Stimulated activated CD8-positive, alpha-beta memory T cell treated with anti-CD3 and anti-CD28 coated beads, Interleukin-12 subunit alpha, Interleukin-12 subunit beta, amount 100 ng/mL, for 1 hour (primary cell): Measurements from ENCODE around the gene RDH12.
"Not testable (repeated sequence)": the region's sequence is repeated elsewhere in the genome, so short reads cannot be mapped to it uniquely, and the experiment has no call there.

ENCODE experiments used
- DNase-seq: peaks from one replicate; pipeline ENCODE4 v3.0.0-alpha.2; 2020; ENCODE audit warnings: low read depth

RDH12 gene

DNA sequence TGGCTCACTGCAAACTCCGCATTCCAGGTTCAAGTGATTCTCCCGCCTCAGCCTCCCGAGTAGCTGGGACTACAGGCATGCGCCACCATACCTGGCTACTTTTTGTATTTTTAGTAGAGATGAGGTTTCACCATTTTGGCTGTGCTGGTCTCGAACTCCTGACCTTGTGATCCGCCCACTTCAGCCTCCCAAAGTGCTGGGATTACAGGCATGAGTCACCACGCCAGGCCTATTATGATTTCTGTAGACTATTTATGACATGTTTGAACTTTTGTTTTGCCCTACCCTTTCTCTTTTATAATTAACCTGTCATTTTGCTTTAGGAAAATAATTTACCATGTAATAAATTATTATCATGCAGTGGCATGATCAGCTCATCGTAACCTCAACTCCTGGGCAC, at the start of gene RDH12:
RDH12 (plus strand) TSS at position 395 of the 400 bp plus-strand sequence. CDS start 20,757 bp downstream, outside the sequence.
- DNase-seq, result not testable (repeated sequence)

DNA sequence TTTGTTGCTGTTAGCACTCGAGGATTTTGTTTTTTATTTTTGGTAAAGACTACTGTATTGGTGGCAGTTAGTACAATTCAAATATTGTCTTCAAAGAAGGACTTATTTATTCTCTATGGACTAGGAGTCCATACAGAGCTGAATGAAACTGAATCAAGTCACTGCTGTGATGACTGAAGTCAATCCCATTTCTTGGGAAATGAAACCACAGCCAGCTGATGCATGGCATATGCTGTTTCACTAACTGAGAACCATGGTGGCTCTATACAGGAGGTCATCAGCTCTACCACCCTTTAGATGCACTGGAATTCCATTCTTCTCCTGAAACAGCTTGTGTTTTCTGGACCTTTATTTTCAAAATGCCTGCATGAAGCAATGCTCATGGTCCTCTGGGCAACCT, 49.5 kb upstream of the RDH12 start:
- no peak for DNase-seq

DNA sequence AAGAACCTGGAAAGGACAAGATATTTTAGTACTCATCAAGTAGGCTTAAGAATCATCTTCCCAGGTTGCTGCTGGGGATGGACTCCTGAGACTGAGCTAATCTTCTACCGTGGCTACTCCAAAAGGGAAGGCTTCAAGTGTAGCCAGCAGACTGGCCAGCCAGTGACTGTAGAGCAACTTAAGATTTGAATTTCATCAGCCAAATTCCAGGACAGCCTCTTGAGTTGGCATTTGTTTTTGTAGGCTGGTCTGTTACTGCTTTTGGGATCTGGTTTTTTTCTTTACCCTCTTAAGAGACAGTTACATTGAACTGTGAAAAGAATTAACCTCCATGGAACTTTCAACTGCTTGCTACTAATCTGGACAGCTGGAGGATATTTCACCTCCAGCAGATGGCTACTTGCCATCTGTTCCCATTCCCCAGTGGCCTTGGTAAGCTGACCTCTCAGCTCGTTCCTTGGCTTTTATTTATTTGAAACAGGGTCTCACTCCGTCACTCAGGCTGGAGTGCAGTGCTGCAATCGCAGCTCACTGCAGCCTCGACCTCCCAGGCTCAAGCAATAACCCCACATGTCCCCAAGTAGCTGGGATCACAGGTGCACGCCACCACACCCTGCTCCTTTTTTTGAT, 47.9 kb upstream of the RDH12 start:
- no peak for DNase-seq

DNA sequence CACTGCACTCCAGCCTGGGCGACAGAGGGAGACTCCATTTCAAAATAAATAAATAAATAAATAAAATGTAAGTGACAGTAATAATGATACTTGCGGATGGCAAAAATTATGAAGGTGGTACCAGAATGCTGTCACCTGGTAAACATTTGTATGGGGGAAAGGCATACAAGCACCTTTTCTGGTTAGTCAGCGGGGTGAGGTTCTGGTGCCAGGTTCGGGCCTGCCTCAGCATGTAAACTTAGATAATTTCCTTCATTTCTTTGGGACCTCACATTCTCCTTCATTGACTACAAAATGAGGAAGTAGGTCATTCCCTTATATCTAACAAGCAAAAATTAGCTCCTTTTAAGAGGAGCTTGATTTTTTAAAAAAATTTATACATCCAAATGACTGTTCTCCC, 38.1 kb upstream of the RDH12 start:
- no peak for DNase-seq

DNA sequence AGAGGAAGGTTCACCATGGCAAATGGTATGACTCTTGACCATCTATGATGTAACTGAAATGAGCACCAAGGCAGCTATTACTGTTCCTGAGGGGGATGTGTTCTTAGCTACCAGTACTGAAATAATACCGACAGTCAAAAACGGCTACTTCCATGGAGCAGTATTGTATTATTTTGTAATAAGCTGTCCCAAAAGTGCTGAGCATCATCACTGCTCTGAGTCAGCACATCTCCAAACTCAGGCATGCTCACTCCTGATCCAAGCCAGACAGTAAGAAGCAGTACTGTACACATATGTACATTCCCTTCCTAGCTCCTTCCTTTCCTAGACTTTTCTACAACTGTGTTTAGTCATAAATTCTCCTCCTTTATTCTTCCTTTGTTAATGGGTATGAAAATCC, 35.8 kb upstream of the RDH12 start:
- no peak for DNase-seq

DNA sequence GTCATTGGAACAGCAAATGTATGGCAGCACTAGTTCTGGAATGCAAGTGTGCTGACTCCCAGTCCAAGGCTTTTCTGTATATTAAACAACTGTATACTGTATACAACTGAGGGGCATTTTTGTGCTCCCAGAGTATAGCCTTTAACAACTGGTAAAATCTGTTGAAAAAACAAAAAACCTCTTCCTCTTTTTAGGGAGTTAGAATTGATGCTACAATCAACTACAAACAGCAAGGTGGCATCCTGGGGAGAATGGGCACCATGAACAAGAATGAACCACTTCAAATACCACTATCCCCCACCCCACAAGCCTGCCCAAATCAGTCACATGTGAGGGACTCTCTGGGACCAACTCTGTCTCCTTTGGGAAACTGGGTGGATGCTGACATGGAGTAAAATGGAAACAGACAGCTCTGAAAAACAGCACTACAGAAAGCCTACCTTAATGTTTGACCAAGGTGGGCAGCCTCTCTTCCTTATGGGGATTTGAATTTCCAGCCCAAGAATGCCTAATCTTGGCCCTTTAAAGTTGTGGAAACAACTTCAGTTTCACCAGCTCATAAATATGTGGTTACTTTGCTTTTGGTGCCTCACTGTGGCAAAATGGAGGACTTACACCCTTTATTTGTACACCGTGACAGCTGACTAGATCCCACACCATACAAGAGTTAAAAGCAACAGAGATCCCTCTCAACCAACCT, 34.8 kb upstream of the RDH12 start:
- DNase-seq, result peak; percentile 4

DNA sequence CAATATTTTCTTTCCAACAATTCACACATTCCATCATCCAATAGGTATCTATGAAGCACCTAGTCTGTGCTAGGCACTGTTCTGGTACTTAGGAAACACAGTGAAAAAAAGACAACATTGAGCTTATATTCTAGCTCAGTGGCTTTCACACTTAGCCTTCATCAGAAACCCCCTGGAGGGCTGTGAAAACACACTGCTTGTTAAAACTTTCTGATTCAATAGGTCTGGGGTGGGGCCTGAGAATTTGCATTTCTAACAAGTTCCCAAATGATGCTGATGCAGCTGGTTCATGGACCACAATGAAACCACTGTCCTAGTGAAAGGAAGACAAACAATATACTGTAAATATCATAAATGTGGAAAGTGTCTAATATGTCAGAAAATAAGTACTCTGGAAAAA, 33.1 kb upstream of the RDH12 start:
- DNase-seq, result no peak

DNA sequence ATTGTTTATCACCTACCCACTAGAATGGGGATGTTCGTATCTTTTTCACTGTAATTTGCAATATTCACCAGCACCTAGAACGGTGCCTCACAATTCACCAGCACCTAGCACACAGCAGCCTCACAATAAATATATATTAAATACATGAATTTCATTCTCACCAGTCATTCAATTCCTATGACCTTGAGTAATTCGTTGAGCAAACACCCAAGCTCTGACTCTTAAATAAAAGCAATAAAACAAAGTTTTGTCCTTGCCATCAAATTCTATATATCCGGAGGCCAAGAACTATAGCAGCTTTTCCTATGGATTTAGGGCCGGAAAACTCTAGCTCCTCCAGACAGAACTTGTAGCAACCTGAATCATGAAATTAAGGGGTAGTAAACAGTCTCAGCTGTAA, 28.2 kb upstream of the RDH12 start:
- DNase-seq, result no peak

DNA sequence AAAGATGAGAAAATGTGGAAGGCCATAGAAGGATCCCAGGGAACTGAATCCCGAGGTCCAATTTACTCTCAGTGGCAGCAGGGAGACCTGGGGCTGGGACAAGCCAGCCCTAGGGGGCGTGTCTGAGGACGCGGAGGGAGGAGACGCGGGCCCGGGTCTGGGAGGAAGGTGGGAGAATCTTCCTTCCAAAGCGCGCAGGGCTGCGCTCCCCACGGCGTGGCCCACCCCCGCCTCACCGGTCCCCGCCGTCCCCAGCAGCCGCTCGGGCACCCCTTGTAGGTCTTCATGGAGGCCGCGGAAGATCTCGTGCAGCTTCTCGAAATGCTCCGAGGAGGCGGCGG, 27.6 kb upstream of the RDH12 start:
- DNase-seq, result no peak

DNA sequence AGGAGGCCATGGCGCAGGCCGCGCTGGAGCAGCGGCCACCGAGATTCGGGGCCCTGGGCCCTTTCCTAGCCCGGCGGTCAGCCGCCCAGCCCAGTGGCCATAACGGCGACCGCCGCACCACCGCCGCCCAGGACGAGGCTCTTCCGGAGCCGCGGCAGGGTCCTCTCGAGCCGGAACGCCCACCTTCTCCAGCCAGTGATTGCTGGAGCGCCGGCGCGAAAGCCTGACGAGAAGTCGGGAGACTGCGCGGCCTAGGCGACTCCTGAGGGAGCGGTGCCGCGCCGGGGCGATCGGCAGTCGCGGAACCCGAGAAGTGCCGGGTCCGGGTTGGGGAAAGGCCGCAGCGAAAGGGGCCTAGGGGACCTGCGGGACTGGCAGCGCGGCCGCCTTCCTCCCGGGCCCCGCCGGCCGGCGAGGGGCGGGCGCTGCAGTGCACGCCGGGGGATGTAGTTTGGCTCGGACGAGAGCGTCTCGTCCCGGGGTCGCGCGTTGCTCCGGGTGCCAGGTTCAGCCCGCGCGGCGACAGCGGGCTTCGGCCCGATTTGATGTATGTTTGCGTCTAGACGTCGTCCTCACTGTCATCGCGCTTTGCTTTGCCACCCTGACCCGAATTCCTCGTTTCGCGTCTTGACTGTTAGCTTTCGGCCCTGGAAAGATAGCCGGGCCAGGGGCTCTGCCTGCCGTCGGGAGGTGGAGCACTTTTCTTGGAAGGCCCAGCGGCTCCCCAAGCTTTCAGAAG, 27.0 kb upstream of the RDH12 start, which contains the start of gene VTI1B:
VTI1B (minus strand) TSS at position 153 of the 739 bp plus-strand sequence; CDS start at position 10, 143 bp downstream.
- peak; percentile 56 for DNase-seq

DNA sequence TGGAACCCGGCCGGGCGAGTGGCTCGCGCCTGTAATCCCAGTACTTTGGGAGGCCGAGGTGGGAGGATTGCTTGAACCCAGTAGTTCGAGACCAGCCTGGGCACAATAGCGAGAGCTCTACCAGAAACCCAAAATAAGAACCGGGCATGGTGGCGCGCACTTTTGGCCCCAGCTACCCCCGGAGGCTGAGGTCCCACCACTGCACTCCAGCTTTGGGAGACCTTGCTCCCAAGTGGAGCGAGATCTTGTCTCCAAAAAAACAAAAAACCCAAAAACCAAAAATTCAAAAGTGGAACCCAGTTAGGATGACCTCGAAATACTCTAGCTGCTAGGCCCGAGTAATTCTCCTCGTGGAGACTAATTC, 26.5 kb upstream of the RDH12 start:
- no peak for DNase-seq

DNA sequence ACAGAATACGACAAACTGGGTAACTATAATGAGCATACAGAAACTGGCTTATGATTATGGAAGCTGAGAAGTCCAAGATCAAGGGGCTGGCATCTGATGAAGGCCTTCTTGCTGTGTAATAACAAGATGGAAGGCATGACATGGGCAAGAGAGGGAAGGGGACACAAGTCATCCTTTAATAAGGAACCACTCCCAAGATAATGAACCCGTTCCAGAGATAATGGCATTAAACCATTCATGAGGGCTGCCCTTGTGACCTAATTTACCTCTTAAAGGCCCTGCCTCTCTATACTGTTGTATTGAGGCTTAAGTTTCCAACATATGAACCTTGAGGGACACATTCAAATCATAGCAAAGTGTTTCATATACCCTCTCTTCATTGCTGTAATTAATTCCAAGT, 22.7 kb upstream of the RDH12 start:
- DNase-seq, result no peak

DNA sequence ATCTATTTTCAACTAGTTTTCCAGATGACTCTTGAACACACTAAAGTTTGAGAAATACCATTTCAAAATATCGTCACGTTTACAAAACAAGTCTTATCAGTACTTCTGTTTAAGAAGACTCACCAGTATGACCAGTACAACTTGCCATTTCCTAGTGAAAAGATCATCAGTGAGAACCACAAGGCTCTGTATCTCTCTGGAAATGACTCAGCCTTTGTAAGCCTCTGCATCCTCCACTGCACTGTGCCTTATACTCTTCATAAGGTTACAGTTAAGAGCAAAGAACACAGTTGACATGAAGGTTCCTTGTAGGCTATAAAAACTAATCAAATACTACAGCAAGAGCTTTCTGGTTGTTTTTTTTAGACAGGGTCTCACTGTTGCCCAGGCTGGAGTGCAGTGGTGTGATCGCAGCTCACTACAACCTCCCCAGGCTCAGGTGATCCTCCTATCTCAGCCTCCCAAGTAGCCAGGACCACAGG, 21.5 kb upstream of the RDH12 start:
- DNase-seq, result no peak

DNA sequence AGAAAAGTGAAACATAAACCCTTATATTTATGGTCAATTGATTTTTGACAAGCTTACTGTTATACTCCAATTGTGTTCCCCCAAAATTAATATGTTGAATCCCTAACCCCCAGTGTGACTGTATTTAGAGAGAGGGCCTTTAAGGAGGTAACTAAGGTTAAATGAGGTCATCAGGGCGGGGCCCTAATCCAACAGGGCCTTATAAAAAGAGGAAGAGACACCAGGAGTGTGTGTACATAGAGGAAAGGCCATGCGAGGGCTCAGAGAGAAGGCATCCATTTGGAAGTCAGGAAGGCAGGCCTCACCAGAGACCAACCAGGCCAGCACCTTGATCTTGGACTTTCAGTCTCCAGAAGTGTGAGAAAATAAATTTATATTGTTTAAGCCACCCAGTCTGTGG, 20.7 kb upstream of the RDH12 start:
- DNase-seq, result no peak

DNA sequence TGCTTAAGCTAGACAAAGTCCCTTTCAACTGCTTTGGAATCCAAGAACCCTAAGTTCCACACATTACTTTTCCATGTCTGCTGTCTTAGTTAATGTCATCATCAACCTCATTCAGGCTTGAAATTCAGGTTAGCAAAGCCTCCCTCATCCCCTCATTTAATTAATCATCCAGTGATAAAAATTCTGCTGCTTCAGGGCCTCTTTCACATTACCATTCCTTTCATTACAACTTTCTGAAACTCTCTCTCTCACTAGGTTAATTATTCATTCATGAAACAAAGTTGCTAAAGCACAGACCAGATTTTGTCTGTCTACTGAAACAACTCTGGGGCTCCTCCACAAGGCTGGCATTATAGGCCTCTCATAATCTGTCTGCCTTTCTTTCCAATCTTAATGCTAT, 17.8 kb upstream of the RDH12 start:
- DNase-seq, result no peak

DNA sequence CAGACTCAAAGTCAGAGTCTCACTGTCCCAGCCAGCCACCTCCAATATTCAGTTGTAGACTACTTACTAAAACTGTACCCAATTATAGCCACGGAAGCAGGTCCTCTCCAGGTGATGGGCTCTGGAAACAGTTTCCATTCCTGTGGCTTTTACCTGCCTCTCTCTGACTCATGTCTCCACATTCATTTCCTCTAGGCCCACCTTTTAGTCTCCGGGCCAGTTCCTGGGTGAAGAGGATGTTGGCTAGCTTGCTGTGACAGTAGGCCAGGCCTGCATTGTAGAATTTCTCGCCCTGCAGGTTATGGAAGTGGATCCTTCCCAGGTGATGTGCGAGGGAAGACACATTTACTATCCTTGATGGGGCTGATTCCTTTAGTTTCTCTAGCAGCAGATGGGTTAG, 11.7 kb upstream of the RDH12 start:
- DNase-seq, result no peak

DNA sequence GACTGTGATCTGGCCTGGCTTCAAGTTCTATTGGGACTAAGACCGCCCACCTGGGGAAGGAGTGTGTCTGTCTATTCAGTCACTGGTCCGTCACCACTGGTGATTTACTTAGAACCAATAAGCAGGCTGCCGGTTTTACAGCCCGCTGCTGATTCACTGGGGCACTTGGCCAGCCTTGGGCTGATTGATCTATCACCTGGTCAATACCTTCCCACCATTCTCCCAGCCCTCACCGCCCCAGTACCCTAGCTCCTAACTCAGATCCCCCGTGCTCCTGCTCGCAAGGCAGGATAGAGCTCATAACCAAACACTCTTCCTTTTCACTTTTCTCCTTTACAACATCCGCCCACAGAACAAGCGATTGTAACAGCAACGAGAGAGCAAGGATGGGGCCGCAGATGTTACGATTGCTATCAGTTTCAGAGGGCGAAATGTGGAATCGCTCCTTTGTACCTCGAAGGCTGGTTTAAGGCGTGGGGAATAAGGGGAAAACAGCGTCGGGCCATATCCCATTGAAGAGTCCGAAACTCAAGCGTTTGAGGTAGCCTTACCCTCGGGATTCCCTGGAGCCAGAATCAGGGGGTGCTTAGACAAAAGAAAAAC, 6.8 kb upstream of the RDH12 start:
- DNase-seq, result peak; percentile 45

DNA sequence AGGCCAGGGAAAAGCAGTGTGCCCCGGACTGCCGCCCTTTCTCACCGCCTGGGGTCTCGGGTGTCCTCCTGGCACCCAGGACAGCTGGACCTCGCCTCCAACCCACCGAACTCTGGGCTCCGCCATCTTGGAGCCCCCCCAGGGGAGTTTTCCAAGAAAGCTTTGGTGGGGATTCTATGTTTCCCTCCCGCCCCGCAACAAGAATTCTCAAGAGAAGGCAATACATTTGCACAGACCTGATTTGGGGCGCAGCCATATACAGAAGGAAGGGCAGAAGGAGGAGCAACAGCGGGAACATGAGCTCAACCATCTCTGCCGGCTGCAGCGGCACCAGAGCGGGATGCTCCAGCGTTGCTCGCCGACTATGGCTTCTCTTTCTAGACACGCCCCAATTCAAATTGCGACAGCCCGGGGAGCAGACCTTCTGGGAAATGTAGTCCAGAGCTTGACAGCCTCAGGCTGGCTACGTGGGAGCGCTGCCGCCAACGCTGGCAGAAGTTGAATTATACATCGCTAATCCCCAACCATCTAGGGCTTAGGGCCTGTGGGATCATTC, 6.2 kb upstream of the RDH12 start, which contains the start of gene RDH11:
RDH11 (minus strand) TSS at position 371 of the 556 bp plus-strand sequence; CDS start at position 310, 61 bp downstream.
- peak; percentile 64 for DNase-seq

DNA sequence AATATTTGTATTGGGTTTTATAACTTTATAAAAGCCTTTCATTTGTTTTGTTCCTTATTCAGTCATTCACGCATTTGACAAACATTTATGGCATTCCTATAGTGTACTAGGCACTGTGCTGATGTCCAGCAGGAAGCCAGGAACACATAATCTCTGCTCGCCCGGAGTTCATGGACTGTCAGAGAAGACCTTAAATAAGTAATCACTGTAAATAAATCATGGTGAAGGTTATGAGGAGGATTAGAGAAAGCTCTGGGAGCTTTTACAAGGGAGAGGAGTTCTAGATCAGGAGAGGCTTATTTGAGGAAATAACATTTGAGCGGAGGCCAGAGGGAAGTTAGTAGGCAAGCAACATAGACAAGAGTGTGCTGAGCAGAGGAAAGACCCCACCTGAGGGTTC, 4.7 kb upstream of the RDH12 start:
- no peak for DNase-seq

DNA sequence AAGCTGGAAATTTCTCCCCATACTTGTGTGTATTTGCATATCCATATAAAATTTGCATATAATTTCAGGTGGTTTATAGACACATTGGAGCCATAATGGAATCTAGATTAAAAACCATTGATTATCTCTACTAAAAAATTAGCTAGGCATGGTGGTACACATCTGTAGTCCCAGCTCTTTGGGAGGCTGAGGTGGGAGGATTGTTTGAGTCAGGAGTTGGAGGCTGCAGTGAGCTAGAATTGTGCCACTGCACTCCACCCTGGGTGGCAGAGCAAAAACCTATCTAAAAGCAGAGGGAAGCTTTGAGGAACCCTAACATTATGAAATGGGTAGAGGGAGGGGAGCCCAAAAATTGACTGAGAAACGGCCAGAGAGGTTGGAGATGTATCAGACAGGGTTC, 3.5 kb upstream of the RDH12 start:
- no peak for DNase-seq

DNA sequence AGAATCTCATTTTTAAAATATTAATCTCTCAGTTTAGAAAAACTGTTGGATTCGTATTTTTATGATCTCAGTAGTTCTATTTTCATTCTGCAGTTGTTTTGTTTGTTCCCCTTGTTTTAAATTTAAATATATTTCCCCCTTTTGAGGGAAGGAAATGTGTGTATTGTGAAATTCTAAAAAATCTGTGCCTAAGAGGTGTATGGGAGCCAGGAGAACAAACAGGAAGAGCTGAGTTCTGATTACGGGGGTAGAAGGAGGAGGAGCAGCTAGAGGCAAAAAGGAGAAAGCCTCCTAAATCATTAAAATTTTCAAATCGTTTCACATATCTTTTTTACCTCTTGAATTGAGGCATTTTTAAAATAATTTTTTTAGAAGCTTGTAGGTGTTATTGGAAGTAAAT, 2.3 kb downstream of the RDH12 start:
- no peak for DNase-seq

DNA sequence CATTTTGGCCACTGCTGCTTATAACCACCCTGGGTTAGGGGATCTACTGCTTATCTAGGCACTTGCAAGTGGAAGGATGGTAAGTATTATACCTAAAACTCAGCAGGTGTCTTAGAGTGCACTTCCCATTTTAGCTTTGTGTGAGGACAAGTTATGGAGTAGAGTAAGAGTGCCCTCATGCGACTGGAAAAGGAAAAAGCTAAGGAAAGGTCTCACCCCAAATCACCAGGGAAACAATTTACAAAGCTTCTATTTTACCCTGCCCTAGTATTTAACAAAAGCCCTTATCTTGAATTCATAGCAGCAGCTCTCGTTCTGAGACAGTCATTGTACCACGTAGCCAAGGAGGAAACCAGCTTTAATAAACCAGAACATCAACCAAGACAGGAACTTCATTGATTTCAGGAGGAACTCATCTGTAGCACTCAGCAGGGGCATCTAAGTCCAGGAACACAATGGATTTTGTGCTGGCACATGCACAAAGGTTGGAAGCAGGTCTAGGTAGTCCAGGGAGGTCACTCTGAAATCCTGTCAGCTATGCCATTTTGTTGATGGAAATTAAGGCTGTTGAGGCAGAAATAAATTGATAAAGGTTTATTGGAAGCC, 2.9 kb downstream of the RDH12 start:
- no peak for DNase-seq
